Islet precursor cell (in vitro differentiated cells): ENCODE data around the gene FBLN7.
"Not testable (repeated sequence)": the region's sequence is repeated elsewhere in the genome, so short reads cannot be mapped to it uniquely, and the experiment has no call there.

Source experiments
- DNase-seq: peaks from one replicate; pipeline ENCODE4 v3.0.0-alpha.2; 2018

The FBLN7 gene

GRCh38 chr2:112138159-112139032 lies at the start of gene FBLN7:
Gene FBLN7, plus strand, starts transcription at chr2:112138385. Its CDS starts 271 bp downstream, at chr2:112138656.
- DNase-seq, result peak; percentile 70

GRCh38 chr2:112089375-112089774 lies 48.8 kb upstream of the FBLN7 start:
- no peak for DNase-seq

- no peak for DNase-seq
Measured at GRCh38 chr2:112092286-112093041, 45.7 kb upstream of the FBLN7 start.

- DNase-seq, result no peak
Measured at GRCh38 chr2:112093216-112093615, 45.0 kb upstream of the FBLN7 start.

- no peak for DNase-seq
Measured at GRCh38 chr2:112095681-112096080, 42.5 kb upstream of the FBLN7 start.

- DNase-seq, result peak; percentile 86
Measured at GRCh38 chr2:112096098-112096497, 42.1 kb upstream of the FBLN7 start.

GRCh38 chr2:112108178-112108832 lies 29.9 kb upstream of the FBLN7 start:
- DNase-seq, result no peak

- DNase-seq, result no peak
Measured at GRCh38 chr2:112109278-112109677, 28.9 kb upstream of the FBLN7 start.

GRCh38 chr2:112110966-112111365 lies 27.2 kb upstream of the FBLN7 start:
- no peak for DNase-seq

- DNase-seq, result not testable (repeated sequence)
Measured at GRCh38 chr2:112113354-112113753, 24.8 kb upstream of the FBLN7 start.

GRCh38 chr2:112118148-112118547 lies 20.0 kb upstream of the FBLN7 start:
- DNase-seq, result no peak

GRCh38 chr2:112121682-112122254 lies 16.4 kb upstream of the FBLN7 start:
- no peak for DNase-seq

GRCh38 chr2:112129060-112129459 lies 9.1 kb upstream of the FBLN7 start:
- DNase-seq, result no peak

GRCh38 chr2:112133344-112133743 lies 4.8 kb upstream of the FBLN7 start:
- DNase-seq, result no peak

- no peak for DNase-seq
Measured at GRCh38 chr2:112134120-112134519, 4.1 kb upstream of the FBLN7 start.

- no peak for DNase-seq
Measured at GRCh38 chr2:112136096-112136495, 2.1 kb upstream of the FBLN7 start.

GRCh38 chr2:112137516-112138158 lies 548 bp upstream of the FBLN7 start:
- no peak for DNase-seq

GRCh38 chr2:112139033-112139614 lies 939 bp downstream of the FBLN7 start:
- DNase-seq, result not testable (repeated sequence)

GRCh38 chr2:112139661-112140204 lies 1.5 kb downstream of the FBLN7 start:
- not testable (repeated sequence) for DNase-seq

- DNase-seq, result no peak
Measured at GRCh38 chr2:112140205-112140802, 2.1 kb downstream of the FBLN7 start.

GRCh38 chr2:112140899-112141625 lies 2.9 kb downstream of the FBLN7 start:
- DNase-seq, result no peak
